Ramos (cell line): ENCODE measurements around the gene MTMR4.
"Not testable (repeated sequence)": the region's sequence is repeated elsewhere in the genome, so short reads cannot be mapped to it uniquely, and the experiment has no call there.

Source experiments
- in situ Hi-C: fragments of 300-500 bp; cut with MboI; formaldehyde crosslinking; loops from one replicate; pipeline ENCODE4 v1.14.3; 2022; ENCODE audit warnings: low sequenced_read_pairs; ENCODE audit not compliant: unreplicated experiment

The MTMR4 gene

GRCh38 chr17:58498177-58498828, 16.1 kb downstream of the MTMR4 start:
- in situ Hi-C loops, result no loop called here

DNA sequence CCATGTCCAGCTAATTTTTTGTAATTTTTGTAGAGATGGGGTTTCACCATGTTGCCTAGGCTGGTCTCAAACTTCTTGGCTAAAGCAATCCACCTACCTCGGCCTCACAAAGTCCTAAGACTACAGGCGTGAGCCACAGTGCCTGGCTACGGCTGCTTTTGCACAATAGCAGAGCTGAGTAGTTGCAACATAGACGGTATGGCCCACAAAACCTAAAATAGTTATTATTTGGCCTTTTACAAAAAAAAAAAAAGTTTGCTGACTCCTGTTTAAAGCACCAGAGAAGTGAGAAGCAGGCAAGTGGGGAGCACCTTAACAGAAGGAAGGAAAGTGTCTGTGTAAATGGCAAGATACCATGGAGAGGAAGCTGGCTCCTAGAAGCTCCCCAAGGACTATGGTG, 20.9 kb downstream of the MTMR4 start:
- in situ Hi-C loops, result no loop called here

DNA sequence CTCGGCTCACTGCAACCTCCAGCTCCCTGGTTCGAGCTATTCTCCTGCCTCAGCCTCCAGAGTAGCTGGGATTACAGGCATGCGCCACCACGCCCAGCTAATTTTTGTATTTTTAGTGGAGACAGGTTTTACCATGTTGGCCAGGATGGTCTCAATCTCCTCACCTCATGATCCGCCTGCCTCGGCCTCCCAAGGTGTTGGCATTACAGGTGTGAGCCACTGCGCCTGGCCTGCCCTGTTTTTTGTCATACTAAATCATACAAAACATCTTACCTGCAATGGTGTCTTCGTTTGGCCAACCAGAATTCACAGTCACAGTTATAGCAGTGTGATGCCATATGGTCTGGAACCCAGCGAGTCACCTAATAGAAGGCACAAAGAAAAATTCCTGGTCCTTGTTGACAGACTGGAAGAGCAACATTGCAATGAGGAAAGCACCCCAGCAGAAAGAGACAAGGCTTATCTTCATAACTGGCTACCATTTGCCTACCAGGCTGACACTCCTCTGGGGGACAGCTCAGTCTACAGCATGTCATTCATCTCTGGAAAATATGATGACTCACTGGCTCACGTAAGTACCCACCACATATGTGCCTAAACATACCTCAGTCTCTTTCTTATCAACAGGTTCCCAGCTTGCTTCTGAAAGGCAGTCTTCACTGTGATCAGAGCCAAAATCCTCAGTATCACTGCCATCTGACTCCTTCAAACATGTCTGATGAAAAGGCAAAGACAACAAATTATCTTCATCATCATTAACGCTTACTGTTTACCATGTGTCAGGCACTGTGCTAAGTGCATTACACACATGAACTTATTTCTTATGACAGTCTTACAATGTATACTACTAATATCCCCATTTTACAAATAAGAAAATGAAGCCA, 22.0 kb downstream of the MTMR4 start:
- in situ Hi-C loops, result no loop called here

GRCh38 chr17:58491510-58492045, 22.9 kb downstream of the MTMR4 start:
- in situ Hi-C loops, result no loop called here

GRCh38 chr17:58488428-58488890, 26.0 kb downstream of the MTMR4 start:
- in situ Hi-C loops, result no loop called here

DNA sequence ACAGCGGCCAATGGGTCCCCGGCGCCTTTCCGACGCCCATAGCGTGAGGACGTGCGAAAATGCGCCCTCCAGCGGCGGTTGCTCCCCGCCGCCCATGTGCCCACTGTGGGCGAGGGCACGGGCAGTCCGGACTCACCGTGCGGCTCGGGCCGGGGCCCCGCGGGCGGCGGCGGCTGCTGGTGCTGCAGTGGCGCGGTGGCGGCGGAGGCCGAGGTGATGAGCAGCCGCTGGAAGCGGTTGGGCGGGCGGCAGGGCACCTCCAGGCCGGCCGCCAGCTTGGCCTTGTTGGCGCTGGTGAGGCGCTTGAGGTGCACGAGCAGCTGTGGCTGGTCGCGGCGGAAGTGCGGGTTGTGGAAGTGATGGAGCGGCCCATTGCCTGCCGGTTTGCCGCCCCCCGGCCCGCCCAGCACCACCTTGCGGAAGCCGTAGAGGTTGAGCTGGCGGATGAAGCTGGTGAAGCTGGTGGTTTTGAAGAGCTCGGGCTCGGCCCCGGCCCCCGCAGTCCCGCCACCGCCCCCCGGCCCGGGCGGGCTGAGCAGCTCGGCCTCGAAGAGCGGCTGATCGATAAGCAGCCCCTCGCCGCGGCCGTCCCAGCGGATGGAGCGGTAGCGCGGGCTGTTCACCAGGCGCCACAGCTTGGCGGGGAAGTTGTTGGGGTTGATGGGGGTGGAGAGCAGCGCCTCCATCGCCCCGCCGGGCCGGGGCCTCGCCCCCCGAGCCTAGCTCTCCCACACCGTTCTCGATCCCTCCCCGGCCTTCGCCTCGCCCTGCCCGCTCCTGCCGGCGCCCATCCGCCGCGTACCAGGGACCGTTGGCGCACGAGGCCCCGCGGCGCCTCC, 26.6 kb downstream of the MTMR4 start, which contains the start of gene HSF5:
TSS of gene HSF5 (minus strand) at position 820 of the 839 bp plus-strand sequence. CDS start at position 686, 134 bp downstream.
- in situ Hi-C loops, result no loop called here

GRCh38 chr17:58484600-58484999, 29.8 kb downstream of the MTMR4 start:
- in situ Hi-C loops, result no loop called here

DNA sequence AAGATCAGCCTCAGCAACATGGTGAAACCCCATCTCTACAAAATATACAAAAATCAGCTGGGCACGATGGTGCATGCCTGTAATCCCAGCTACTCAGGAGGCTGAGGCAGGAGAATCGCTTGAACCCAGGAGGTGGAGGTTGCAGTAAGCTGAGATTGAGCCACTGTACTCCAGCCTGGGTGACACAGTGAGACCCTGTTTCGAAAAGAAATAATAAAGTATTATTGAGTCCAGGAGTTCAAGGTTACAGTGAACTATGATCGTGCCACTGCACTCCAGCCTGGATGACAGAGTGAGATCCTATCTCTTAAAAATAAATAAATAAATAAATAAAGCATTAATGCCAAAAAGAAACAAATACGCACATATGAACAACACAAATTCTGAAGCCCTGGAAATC, 32.6 kb downstream of the MTMR4 start:
- in situ Hi-C loops, result not testable (repeated sequence)

DNA sequence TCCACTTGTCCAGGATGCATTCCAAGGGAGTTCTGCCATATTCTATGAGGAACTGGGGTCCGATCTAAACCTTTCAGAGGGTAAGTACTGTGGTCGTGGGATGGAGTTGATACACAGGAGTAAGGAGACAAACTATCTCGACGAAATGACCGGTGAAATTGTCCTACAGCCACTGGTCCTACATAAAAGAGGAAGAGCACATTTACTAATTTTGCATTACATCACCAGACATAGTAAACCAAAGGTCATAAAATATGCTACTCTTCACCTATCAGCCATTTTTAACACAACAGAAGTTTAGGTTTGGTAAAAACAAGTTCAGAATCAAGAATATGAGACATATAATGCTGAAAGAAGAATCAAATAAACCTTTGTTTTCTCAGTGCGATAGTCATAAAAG, 34.3 kb downstream of the MTMR4 start:
- in situ Hi-C loops, result no loop called here

- in situ Hi-C loops, result no loop called here
Measured at GRCh38 chr17:58476812-58477211, 37.6 kb downstream of the MTMR4 start.

GRCh38 chr17:58475985-58476384, 38.5 kb downstream of the MTMR4 start:
- in situ Hi-C loops, result no loop called here

- in situ Hi-C loops, result no loop called here
Measured at GRCh38 chr17:58470356-58470755, 44.1 kb downstream of the MTMR4 start.

DNA sequence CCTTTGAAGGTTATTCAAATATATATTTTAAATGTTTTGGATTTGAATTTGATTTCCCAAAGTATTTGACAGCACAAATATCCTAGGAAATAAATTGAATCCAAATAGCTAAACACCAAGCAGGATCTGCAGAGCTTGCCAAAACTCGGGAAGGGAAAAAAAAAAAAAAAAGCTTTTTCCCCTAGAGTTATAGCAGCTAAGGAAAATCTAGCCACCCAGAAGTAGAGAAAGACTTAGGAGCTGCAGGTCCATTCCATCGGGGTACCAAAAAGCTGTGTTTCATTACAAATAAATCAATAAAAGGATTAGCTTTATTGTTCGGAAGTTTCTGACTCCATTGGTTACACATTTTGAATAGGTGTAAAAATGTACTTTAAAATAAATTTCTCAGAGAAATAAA, 45.5 kb downstream of the MTMR4 start:
- in situ Hi-C loops, result no loop called here

DNA sequence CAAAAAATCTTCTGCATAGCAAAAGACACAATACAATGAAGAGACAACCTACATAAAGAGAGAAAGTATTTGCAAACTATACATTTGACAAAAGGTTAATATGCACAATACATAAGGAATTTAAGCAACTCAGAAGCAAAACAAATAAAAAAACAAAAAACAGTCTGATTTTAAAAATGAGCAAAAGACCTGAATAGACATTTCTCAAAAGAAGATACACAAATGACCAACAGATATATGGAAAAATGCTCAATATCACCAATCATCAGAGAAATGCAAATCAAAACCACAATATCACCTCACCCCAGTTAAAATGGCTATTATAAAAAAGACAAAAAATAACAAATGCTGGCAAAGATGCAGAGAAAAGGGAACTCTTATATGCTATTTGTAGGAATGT, 58.9 kb downstream of the MTMR4 start:
- in situ Hi-C loops, result no loop called here

- in situ Hi-C loops, result no loop called here
Measured at GRCh38 chr17:58452738-58453137, 61.7 kb downstream of the MTMR4 start.

DNA sequence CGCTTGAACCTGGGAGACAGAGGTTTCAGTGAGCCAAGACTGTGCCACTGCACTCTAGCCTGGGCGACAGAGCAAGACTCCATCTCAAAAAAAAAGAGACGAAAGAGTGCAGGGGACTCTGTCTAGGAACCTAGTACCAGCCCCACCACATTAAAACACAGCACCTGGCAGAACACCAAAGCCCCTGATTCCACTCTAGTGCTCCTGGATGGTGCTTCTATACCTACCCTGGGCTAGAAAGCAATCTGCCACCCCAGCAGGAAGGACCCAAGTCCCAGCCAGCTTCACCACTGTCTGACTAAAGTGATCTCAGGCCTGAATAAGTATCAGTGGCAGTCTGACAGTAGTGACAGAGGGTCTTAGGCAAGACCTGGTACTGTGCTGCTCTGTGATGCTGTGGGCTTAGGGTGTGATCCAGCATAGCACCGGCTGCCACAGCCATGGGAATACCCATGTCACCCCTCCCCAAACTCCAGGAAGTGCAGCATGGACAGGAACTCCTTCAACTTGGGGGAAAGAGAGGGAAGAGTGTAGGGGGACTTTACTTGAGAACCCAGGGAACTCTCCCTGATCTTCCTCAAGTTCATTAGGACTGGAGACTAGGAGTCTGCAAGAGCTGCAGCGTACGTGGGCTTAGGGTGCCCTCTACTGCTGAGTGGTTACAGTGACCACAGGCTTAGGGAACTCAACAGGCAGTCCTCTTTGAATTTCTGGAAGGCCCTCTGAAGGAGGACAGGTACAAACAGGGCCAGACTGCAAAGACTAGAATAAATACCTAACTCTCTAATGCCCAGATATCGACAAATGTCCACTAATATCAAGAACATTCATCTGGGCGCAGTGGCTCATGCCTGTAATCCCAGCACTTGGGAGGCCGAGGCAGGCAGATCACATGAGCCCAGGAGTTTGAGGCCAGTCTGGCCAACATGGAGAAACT, 67.1 kb downstream of the MTMR4 start:
- in situ Hi-C loops, result loop anchor here (5.0 kb wide), 1 partner anchor 130 kb away; no protein-coding TSS in a partner anchor

DNA sequence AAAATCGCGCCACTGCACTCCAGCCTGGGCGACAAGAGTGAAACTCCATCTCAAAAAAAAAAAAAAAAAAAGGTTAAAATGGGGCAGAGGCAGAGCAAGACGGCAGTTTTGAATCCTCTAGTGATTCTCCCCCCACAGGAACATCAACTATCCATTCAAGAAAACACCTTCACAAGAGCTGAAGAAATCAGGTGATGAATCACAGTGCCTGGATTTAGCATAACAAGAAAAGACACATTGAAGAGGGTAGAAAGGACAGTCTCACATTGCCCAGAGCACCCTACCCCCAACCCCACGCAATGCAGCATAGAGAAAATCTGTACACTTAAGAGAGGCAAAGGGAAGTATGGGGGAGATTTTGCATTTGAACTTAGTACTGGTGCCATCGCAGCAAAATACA, 68.4 kb downstream of the MTMR4 start:
- in situ Hi-C loops, result loop anchor here (5.0 kb wide), 1 partner anchor 129 kb away; no protein-coding TSS in a partner anchor
